ENCODE measurements around the gene LYRM7. TPM values are rescaled to one million over a fixed set of nuclear protein-coding genes. Genes with fewer than 3 reads are reported as not detected.

The LYRM7 gene
- total RNA-seq, 1 experiment from 2014 or later = 17.3 TPM

- no TSS peak for BruUV-seq (replicated peaks)
- ChIA-PET POLR2A (ENCODE audit: low non-redundant PET) (no interaction called here), CTCF (no interaction called here)
- no peak overlapping the region for H3K4me3 ChIP-seq (ENCODE audit: low read depth, low read length, poor library complexity, severe bottlenecking)
- intact Hi-C loops (cut with micrococcal nuclease; ENCODE audit: unreplicated experiment) = no loop called here
- no peaks in the 10 kb centered on the region for H3K36me3 ChIP-seq (ENCODE audit: insufficient read depth, low read length, poor library complexity, severe bottlenecking)
- H3K27ac ChIP-seq (ENCODE audit: low read depth, low read length, poor library complexity, severe bottlenecking) = no peak overlapping the region
- no peaks in the 10 kb centered on the region for H3K27me3 ChIP-seq (replicated peaks; ENCODE audit: insufficient read depth, low read depth, low read length, poor library complexity)
- no peaks in the 10 kb centered on the region for H3K9me3 ChIP-seq (ENCODE audit: low read depth, low read length, poor library complexity, severe bottlenecking)
- no peak for DNase-seq (ENCODE audit: low spot score)
- no peak for TF ChIP-seq EZH2 (IDR thresholded peaks at IDR 0.05; ENCODE audit: borderline replicate concordance, low read depth, low read length, poor library complexity, severe bottlenecking)
- H3K4me1 ChIP-seq (ENCODE audit: insufficient read depth, low read length, poor library complexity, severe bottlenecking) = no peaks in the 10 kb centered on the region
Observed at GRCh38 chr5:131148835-131149234, 21.9 kb upstream of the LYRM7 start.

DNA sequence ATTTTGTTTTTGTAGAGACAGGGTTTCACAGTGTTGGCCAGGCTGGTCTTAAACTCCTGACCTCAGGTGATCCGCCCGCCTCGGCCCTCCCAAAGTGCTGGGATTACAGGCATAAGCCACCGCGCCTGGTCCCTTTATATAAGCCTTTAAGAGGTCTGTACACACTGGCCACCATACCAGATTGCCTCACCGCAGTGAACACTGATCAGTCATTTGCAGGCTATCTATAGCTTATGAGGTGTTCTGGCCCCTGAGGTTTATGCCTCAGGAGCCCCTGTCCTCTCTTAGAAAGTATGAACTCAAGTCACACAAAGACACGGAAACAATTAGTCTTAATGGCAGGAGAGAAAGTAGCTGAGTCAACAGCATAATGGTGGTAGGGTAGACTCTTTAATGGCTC, 20.3 kb upstream of the LYRM7 start:
- H3K9me3 ChIP-seq (ENCODE audit: low read depth, low read length, poor library complexity, severe bottlenecking) = no peaks in the 10 kb centered on the region
- H3K4me1 ChIP-seq (ENCODE audit: insufficient read depth, low read length, poor library complexity, severe bottlenecking) = no peaks in the 10 kb centered on the region
- no peak for DNase-seq (ENCODE audit: low spot score)
- no peaks in the 10 kb centered on the region for H3K36me3 ChIP-seq (ENCODE audit: insufficient read depth, low read length, poor library complexity, severe bottlenecking)
- CTCF ChIA-PET = no interaction called here
- TF ChIP-seq EZH2 (IDR thresholded peaks at IDR 0.05; ENCODE audit: borderline replicate concordance, low read depth, low read length, poor library complexity, severe bottlenecking) (no peak), CTCF (conservative IDR thresholded peaks at IDR 0.05; ENCODE audit: low read depth, low read length) (no peak)
- no peaks in the 10 kb centered on the region for H3K27me3 ChIP-seq (replicated peaks; ENCODE audit: insufficient read depth, low read depth, low read length, poor library complexity)
- intact Hi-C loops (cut with micrococcal nuclease; ENCODE audit: unreplicated experiment) = no loop called here
- no TSS peak for BruUV-seq (replicated peaks)
- POLR2A ChIA-PET (ENCODE audit: low non-redundant PET) = no interaction called here
- no peak overlapping the region for H3K4me3 ChIP-seq (ENCODE audit: low read depth, low read length, poor library complexity, severe bottlenecking)
- H3K27ac ChIP-seq (ENCODE audit: low read depth, low read length, poor library complexity, severe bottlenecking) = no peak overlapping the region

DNA sequence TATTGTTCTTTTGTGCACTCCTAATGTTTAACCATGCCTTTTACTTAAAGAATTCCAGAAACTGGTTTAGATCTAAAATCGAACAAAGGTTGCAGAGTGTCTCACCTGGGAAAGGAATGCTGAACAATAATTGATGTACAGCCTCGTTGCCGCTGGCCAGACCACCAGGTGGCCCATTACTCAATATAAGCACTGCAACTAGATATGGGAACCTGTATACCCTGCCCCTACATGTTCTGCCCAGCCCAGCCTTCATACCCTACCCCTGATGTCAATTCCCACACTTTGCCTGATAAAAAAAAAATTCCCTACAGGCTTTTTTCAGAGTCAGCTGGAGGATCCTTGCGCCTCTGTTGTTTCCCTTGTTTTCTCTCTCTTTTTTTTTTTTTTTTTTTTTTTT, 19.5 kb upstream of the LYRM7 start:
- Histone ChIP-seq H3K9me3 (ENCODE audit: low read depth, low read length, poor library complexity, severe bottlenecking) (no peaks in the 10 kb centered on the region), H3K27me3 (replicated peaks; ENCODE audit: insufficient read depth, low read depth, low read length, poor library complexity) (no peaks in the 10 kb centered on the region), H3K4me1 (ENCODE audit: insufficient read depth, low read length, poor library complexity, severe bottlenecking) (no peaks in the 10 kb centered on the region), H3K36me3 (ENCODE audit: insufficient read depth, low read length, poor library complexity, severe bottlenecking) (no peaks in the 10 kb centered on the region), H3K4me3 (ENCODE audit: low read depth, low read length, poor library complexity, severe bottlenecking) (no peak overlapping the region), H3K27ac (ENCODE audit: low read depth, low read length, poor library complexity, severe bottlenecking) (no peak overlapping the region)
- BruUV-seq (replicated peaks) = no TSS peak
- intact Hi-C loops (cut with micrococcal nuclease; ENCODE audit: unreplicated experiment) = no loop called here
- ChIA-PET POLR2A (ENCODE audit: low non-redundant PET) (no interaction called here), CTCF (no interaction called here)
- no peak for DNase-seq (ENCODE audit: low spot score)
- TF ChIP-seq CTCF (conservative IDR thresholded peaks at IDR 0.05; ENCODE audit: low read depth, low read length) = no peak
- TF ChIP-seq EZH2 (IDR thresholded peaks at IDR 0.05; ENCODE audit: borderline replicate concordance, low read depth, low read length, poor library complexity, severe bottlenecking) = no peak

GRCh38 chr5:131156385-131156784, 14.4 kb upstream of the LYRM7 start:
- no peak overlapping the region for H3K27ac ChIP-seq (ENCODE audit: low read depth, low read length, poor library complexity, severe bottlenecking)
- POLR2A ChIA-PET (ENCODE audit: low non-redundant PET) = no interaction called here
- CTCF ChIA-PET = no interaction called here
- peaks cover 5% of the 10 kb centered on the region for H3K4me1 ChIP-seq (ENCODE audit: insufficient read depth, low read length, poor library complexity, severe bottlenecking)
- no peak overlapping the region for H3K4me3 ChIP-seq (ENCODE audit: low read depth, low read length, poor library complexity, severe bottlenecking)
- TF ChIP-seq EZH2 (IDR thresholded peaks at IDR 0.05; ENCODE audit: borderline replicate concordance, low read depth, low read length, poor library complexity, severe bottlenecking) (no peak), CTCF (conservative IDR thresholded peaks at IDR 0.05; ENCODE audit: low read depth, low read length) (no peak)
- peaks cover 35% of the 10 kb centered on the region for H3K36me3 ChIP-seq (ENCODE audit: insufficient read depth, low read length, poor library complexity, severe bottlenecking)
- H3K9me3 ChIP-seq (ENCODE audit: low read depth, low read length, poor library complexity, severe bottlenecking) = no peaks in the 10 kb centered on the region
- H3K27me3 ChIP-seq (replicated peaks; ENCODE audit: insufficient read depth, low read depth, low read length, poor library complexity) = no peaks in the 10 kb centered on the region
- no peak for DNase-seq (ENCODE audit: low spot score)
- intact Hi-C loops (cut with micrococcal nuclease; ENCODE audit: unreplicated experiment) = no loop called here
- no TSS peak for BruUV-seq (replicated peaks)

Data from A673 (cell line).